Calu3 (cell line): ENCODE measurements around the gene EYS. TPM values are rescaled to one million over a fixed set of nuclear protein-coding genes. Genes with fewer than 3 reads are reported as not detected.

Experiments
- BruUV-seq: library from RNA; stranded (reverse); fragments of 400-500 nt; replicated peaks from 2 replicates; lab custom pipeline; 2021; lab: Mats Ljungman, UMichigan
- CTCF ChIA-PET: fragments of 300-600 bp; sonication (Branson Sonifier 250); formaldehyde crosslinking; loops from one replicate; lab custom pipeline; 2022; ENCODE audit warnings: antibody characterized with exemption; lab: Charles Lee
- DNase-seq: peaks from one replicate; pipeline ENCODE4 v3.0.0; 2022
- H3K27ac Mint-ChIP-seq: one replicate; pipeline ENCODE4 v1.8.0; 2022; ENCODE audit warnings: mixed read lengths; ENCODE audit not compliant: unreplicated experiment
- H3K27me3 Mint-ChIP-seq: one replicate; pipeline ENCODE4 v1.8.0; 2022; ENCODE audit warnings: mixed read lengths; ENCODE audit not compliant: unreplicated experiment
- H3K36me3 Mint-ChIP-seq: one replicate; pipeline ENCODE4 v1.8.0; 2022; ENCODE audit warnings: mild to moderate bottlenecking, moderate library complexity, mixed read lengths; ENCODE audit not compliant: insufficient read depth, unreplicated experiment
- H3K4me1 Mint-ChIP-seq: one replicate; pipeline ENCODE4 v1.8.0; 2022; ENCODE audit warnings: mild to moderate bottlenecking, low read depth, mixed read lengths; ENCODE audit not compliant: unreplicated experiment
- H3K4me3 Mint-ChIP-seq: one replicate; pipeline ENCODE4 v1.8.0; 2022; ENCODE audit warnings: mild to moderate bottlenecking, low read depth, moderate library complexity, mixed read lengths; ENCODE audit not compliant: unreplicated experiment
- H3K9me3 Mint-ChIP-seq: one replicate; pipeline ENCODE4 v1.8.0; 2022; ENCODE audit warnings: low read depth, mixed read lengths; ENCODE audit not compliant: unreplicated experiment
- CTCF ChIP-seq: fragments of 200-600 bp; IDR thresholded peaks from one replicate; pipeline ENCODE4 v1.8.0; 2022; ENCODE audit warnings: antibody characterized with exemption; ENCODE audit not compliant: unreplicated experiment
- intact Hi-C: fragments of 100-400 bp; cut with micrococcal nuclease; formaldehyde crosslinking; loops from one replicate; pipeline ENCODE4 v1.10.0; 2022; ENCODE audit not compliant: unreplicated experiment
- total RNA-seq: library from RNA; stranded (reverse); gene quantifications from 2 replicates; pipeline ENCODE4 v1.2.3, GENCODE V29; 2022

EYS gene
- total RNA-seq, 1 experiment from 2014 or later = not detected

- Mint-ChIP-seq H3K9me3 (peaks cover 10% of the 10 kb centered on the region), H3K36me3 (no peaks in the 10 kb centered on the region), H3K27ac (no peak overlapping the region), H3K4me3 (no peak overlapping the region), H3K4me1 (no peaks in the 10 kb centered on the region), H3K27me3 (no peaks in the 10 kb centered on the region)
- no peak for TF ChIP-seq CTCF
- no peak for DNase-seq
- BruUV-seq = no TSS peak
- CTCF ChIA-PET = no interaction called here
- intact Hi-C loops = no loop called here
These were observed 590 bp downstream of the EYS start for GRCh38 chr6:65706436-65706835.

- DNase-seq = no peak
- Mint-ChIP-seq H3K4me3 (no peak overlapping the region), H3K4me1 (no peaks in the 10 kb centered on the region), H3K36me3 (no peaks in the 10 kb centered on the region), H3K9me3 (peaks cover 4% of the 10 kb centered on the region), H3K27ac (no peak overlapping the region), H3K27me3 (no peaks in the 10 kb centered on the region)
- BruUV-seq = no TSS peak
- CTCF ChIA-PET = no interaction called here
- intact Hi-C loops = no loop called here
- no peak for TF ChIP-seq CTCF
These were observed 5.7 kb downstream of the EYS start for GRCh38 chr6:65701325-65701724.

- Mint-ChIP-seq H3K4me1 (no peaks in the 10 kb centered on the region), H3K4me3 (no peak overlapping the region), H3K36me3 (no peaks in the 10 kb centered on the region), H3K27ac (no peak overlapping the region), H3K9me3 (peaks cover 4% of the 10 kb centered on the region), H3K27me3 (no peaks in the 10 kb centered on the region)
- no peak for DNase-seq
- intact Hi-C loops = no loop called here
- no peak for TF ChIP-seq CTCF
- CTCF ChIA-PET = no interaction called here
- BruUV-seq = no TSS peak
These were observed 6.5 kb downstream of the EYS start for GRCh38 chr6:65700561-65700960.

- Mint-ChIP-seq H3K9me3 (peaks cover 3% of the 10 kb centered on the region), H3K36me3 (no peaks in the 10 kb centered on the region), H3K27ac (no peak overlapping the region), H3K4me1 (no peaks in the 10 kb centered on the region), H3K27me3 (no peaks in the 10 kb centered on the region), H3K4me3 (no peak overlapping the region)
- no peak for DNase-seq
- intact Hi-C loops = no loop called here
- TF ChIP-seq CTCF = no peak
- no TSS peak for BruUV-seq
- CTCF ChIA-PET = no interaction called here
These were observed 14.9 kb downstream of the EYS start for GRCh38 chr6:65692109-65692508.

GRCh38 chr6:65680232-65680631, 26.8 kb downstream of the EYS start:
- DNase-seq = no peak
- intact Hi-C loops = no loop called here
- H3K9me3 Mint-ChIP-seq = peaks cover 8% of the 10 kb centered on the region
- no peak for TF ChIP-seq CTCF
- H3K27me3 Mint-ChIP-seq = no peaks in the 10 kb centered on the region
- no peaks in the 10 kb centered on the region for H3K4me1 Mint-ChIP-seq
- no peak overlapping the region for H3K4me3 Mint-ChIP-seq
- BruUV-seq = no TSS peak
- CTCF ChIA-PET = no interaction called here
- H3K27ac Mint-ChIP-seq = no peak overlapping the region
- H3K36me3 Mint-ChIP-seq = no peaks in the 10 kb centered on the region
